ENCODE results near the gene PGPEP1. TPM values are rescaled to one million over a fixed set of nuclear protein-coding genes. Genes with fewer than 3 reads are reported as not detected.

PGPEP1 gene
- total RNA-seq, 1 donor from 2014 or later: 38.8 TPM

GRCh38 chr19:18326772-18327171 is 13.6 kb upstream of the PGPEP1 start:
- H3K4me1 ChIP-seq: peaks cover 39% of the 10 kb centered on the region
- H3K4me3 ChIP-seq: no peak overlapping the region
- H3K27ac ChIP-seq (replicated peaks): no peak overlapping the region
- no peaks in the 10 kb centered on the region for H3K9me3 ChIP-seq (replicated peaks)
- H3K36me3 ChIP-seq: no peaks in the 10 kb centered on the region
- no peak for DNase-seq
- no peak for TF ChIP-seq CTCF (IDR thresholded peaks at IDR 0.05; ENCODE audit: borderline replicate concordance)
- no peaks in the 10 kb centered on the region for H3K27me3 ChIP-seq (ENCODE audit: low read depth)
- intact Hi-C loops (cut with micrococcal nuclease): no loop called here

- Histone ChIP-seq H3K4me3 (peak overlapping the region; percentile 61), H3K27ac (replicated peaks) (peak overlapping the region; percentile 88), H3K4me1 (peaks cover 25% of the 10 kb centered on the region), H3K36me3 (no peaks in the 10 kb centered on the region), H3K27me3 (ENCODE audit: low read depth) (no peaks in the 10 kb centered on the region), H3K9me3 (replicated peaks) (no peaks in the 10 kb centered on the region)
- intact Hi-C loops (cut with micrococcal nuclease): no loop called here
- DNase-seq: peak; percentile 87
- peak; percentile 92 for TF ChIP-seq CTCF (IDR thresholded peaks at IDR 0.05; ENCODE audit: borderline replicate concordance)
Measured at GRCh38 chr19:18328340-18329034, 11.9 kb upstream of the PGPEP1 start.

GRCh38 chr19:18329035-18329376 is 11.4 kb upstream of the PGPEP1 start:
- Histone ChIP-seq H3K4me1 (peaks cover 19% of the 10 kb centered on the region), H3K4me3 (peak overlapping the region; percentile 61), H3K27ac (replicated peaks) (peak overlapping the region; percentile 88), H3K9me3 (replicated peaks) (no peaks in the 10 kb centered on the region), H3K27me3 (ENCODE audit: low read depth) (no peaks in the 10 kb centered on the region), H3K36me3 (no peaks in the 10 kb centered on the region)
- DNase-seq: no peak
- intact Hi-C loops (cut with micrococcal nuclease): no loop called here
- no peak for TF ChIP-seq CTCF (IDR thresholded peaks at IDR 0.05; ENCODE audit: borderline replicate concordance)

- intact Hi-C loops (cut with micrococcal nuclease): no loop called here
Measured at GRCh38 chr19:18330868-18331267, 9.5 kb upstream of the PGPEP1 start.

GRCh38 chr19:18332917-18333530 is 7.4 kb upstream of the PGPEP1 start:
- intact Hi-C loops (cut with micrococcal nuclease): no loop called here
- DNase-seq: no peak
- Histone ChIP-seq H3K27ac (replicated peaks) (no peak overlapping the region), H3K36me3 (no peaks in the 10 kb centered on the region), H3K4me3 (no peak overlapping the region), H3K27me3 (ENCODE audit: low read depth) (no peaks in the 10 kb centered on the region), H3K9me3 (replicated peaks) (no peaks in the 10 kb centered on the region), H3K4me1 (peaks cover 20% of the 10 kb centered on the region)
- no peak for TF ChIP-seq CTCF (IDR thresholded peaks at IDR 0.05; ENCODE audit: borderline replicate concordance)

More at GRCh38 chr19:18330868-18331267, 9.5 kb upstream of the PGPEP1 start:
- no peak for TF ChIP-seq CTCF (IDR thresholded peaks at IDR 0.05; ENCODE audit: borderline replicate concordance)
- Histone ChIP-seq H3K27ac (replicated peaks) (no peak overlapping the region), H3K9me3 (replicated peaks) (no peaks in the 10 kb centered on the region), H3K4me1 (peaks cover 15% of the 10 kb centered on the region), H3K4me3 (no peak overlapping the region), H3K36me3 (no peaks in the 10 kb centered on the region), H3K27me3 (ENCODE audit: low read depth) (no peaks in the 10 kb centered on the region)
- DNase-seq: no peak
